Activated CD8-positive, alpha-beta memory T cell treated with anti-CD3 and anti-CD28 coated beads, Interleukin-2, amount 50 U/mL, for 4 hours (primary cell): Measurements from ENCODE around the gene XXYLT1.
"Not testable (repeated sequence)": the region's sequence is repeated elsewhere in the genome, so short reads cannot be mapped to it uniquely, and the experiment has no call there.

ENCODE experiments used
- DNase-seq: peaks from one replicate; pipeline ENCODE4 v3.0.0-alpha.2; 2020

Gene XXYLT1

GRCh38 chr3:195204360-195205163 is 66.4 kb downstream of the XXYLT1 start:
- no peak for DNase-seq

GRCh38 chr3:195203606-195204005 is 67.4 kb downstream of the XXYLT1 start:
- DNase-seq = peak; percentile 27

GRCh38 chr3:195201295-195201694 is 69.7 kb downstream of the XXYLT1 start:
- DNase-seq = no peak

GRCh38 chr3:195200010-195200822 is 70.7 kb downstream of the XXYLT1 start:
- DNase-seq = no peak

GRCh38 chr3:195198426-195199346 is 72.3 kb downstream of the XXYLT1 start:
- DNase-seq = no peak

GRCh38 chr3:195197765-195198425 is 73.1 kb downstream of the XXYLT1 start:
- no peak for DNase-seq

GRCh38 chr3:195196266-195196665 is 74.7 kb downstream of the XXYLT1 start:
- DNase-seq = no peak

- no peak for DNase-seq
Observed at GRCh38 chr3:195195321-195196209, 75.4 kb downstream of the XXYLT1 start.

GRCh38 chr3:195194559-195195206 is 76.3 kb downstream of the XXYLT1 start:
- no peak for DNase-seq

- DNase-seq = no peak
Observed at GRCh38 chr3:195191580-195191979, 79.4 kb downstream of the XXYLT1 start.

GRCh38 chr3:195189821-195190220 is 81.1 kb downstream of the XXYLT1 start:
- no peak for DNase-seq

GRCh38 chr3:195188426-195188927 is 82.5 kb downstream of the XXYLT1 start:
- no peak for DNase-seq

- DNase-seq = no peak
Observed at GRCh38 chr3:195187609-195188425, 83.1 kb downstream of the XXYLT1 start.

GRCh38 chr3:195186710-195187047 is 84.3 kb downstream of the XXYLT1 start:
- not testable (repeated sequence) for DNase-seq

GRCh38 chr3:195186041-195186709 is 84.8 kb downstream of the XXYLT1 start:
- no peak for DNase-seq

- no peak for DNase-seq
Observed at GRCh38 chr3:195185583-195185982, 85.4 kb downstream of the XXYLT1 start.

GRCh38 chr3:195184716-195185421 is 86.1 kb downstream of the XXYLT1 start:
- DNase-seq = no peak

- no peak for DNase-seq
Observed at GRCh38 chr3:195183071-195183776, 87.7 kb downstream of the XXYLT1 start.
